ENCODE measurements around the gene CCDC47.
"Not testable (repeated sequence)": the region's sequence is repeated elsewhere in the genome, so short reads cannot be mapped to it uniquely, and the experiment has no call there.

The CCDC47 gene

GRCh38 chr17:63741408-63742173 is 31.8 kb downstream of the CCDC47 start, which contains the start of gene STRADA:
Gene STRADA (minus strand): TSS chr17:63741799. CDS start chr17:63728369, 13,430 bp downstream.
- intact Hi-C loops (cut with DNase I), result loop anchor here (1.0 to 5.0 kb wide), 2 partner anchors 33 to 39 kb away; partner anchors contain the start of genes DDX42 and LIMD2
- peak; percentile 96 to 100 (median 98) for DNase-seq

DNA sequence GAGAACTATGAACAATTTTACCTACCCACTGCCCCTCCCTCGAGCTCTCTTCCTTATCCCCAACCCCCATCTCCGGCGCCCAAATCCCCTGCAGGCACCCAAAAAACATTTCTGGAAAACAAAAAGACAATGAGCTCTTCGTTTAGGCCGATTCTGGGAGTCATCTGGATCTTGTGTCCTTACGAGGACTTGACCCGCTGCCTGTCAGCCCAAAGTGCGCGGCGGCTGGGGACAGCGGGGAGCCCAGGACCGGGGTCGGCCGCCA is 32.3 kb downstream of the CCDC47 start:
- intact Hi-C loops (cut with DNase I), result loop anchor here (5.0 kb wide), 1 partner anchor 39 kb away; the partner anchor contains the start of gene LIMD2
- no peak for DNase-seq

- no peak for DNase-seq
- intact Hi-C loops (cut with DNase I), result loop anchor here (5.0 kb wide), 1 partner anchor 38 kb away; the partner anchor contains the start of gene LIMD2
Observed at GRCh38 chr17:63740464-63741142, 32.8 kb downstream of the CCDC47 start.

DNA sequence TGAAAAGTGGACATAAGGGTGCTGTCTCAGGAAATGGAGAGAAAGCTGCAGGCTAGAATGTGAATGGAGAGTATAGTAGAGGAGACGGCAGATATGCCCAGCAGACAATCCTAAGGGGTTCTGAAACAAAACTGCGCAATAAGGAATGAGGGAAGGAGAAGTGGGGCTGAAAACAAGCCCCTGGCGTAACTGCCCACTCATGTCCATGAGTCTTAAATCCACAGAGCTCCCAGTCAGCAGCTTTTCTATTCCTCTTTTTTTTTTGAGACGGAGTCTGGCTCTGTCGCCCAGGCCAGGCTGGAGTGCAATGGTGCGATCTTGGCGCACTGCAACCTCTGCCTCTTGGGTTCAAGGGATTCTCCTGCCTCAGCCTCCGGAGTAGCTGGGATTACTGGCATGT is 37.7 kb downstream of the CCDC47 start:
- intact Hi-C loops (cut with DNase I), result no loop called here
- no peak for DNase-seq

- intact Hi-C loops (cut with DNase I), result no loop called here
- DNase-seq, result no peak
Observed at GRCh38 chr17:63722403-63722802, 51.0 kb downstream of the CCDC47 start.

GRCh38 chr17:63720194-63720593 is 53.2 kb downstream of the CCDC47 start:
- peak in 1 of 10 donors; percentile 16 for DNase-seq
- intact Hi-C loops (cut with DNase I), result not testable (repeated sequence)

GRCh38 chr17:63718988-63719387 is 54.4 kb downstream of the CCDC47 start:
- intact Hi-C loops (cut with DNase I), result no loop called here
- DNase-seq, result no peak

DNA sequence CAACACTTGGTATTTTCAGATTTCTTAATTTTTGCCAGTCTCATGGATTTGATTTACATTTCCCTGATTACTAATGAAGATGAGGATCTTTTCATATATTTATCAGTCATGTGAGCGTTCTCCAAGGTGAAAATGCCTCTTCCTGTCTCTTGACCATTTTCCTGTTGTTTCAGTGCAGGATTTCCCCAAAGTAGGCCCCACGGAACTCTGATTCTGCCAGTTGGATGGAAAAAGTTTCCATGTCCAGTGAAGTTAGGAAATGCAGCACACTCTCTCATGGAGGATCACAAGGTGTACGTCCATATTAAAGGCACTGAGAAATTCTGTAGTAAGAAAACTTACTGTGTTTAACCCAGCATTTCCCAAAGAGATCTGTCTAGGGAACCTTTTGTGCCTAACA is 57.0 kb downstream of the CCDC47 start:
- DNase-seq, result no peak
- intact Hi-C loops (cut with DNase I), result no loop called here

DNA sequence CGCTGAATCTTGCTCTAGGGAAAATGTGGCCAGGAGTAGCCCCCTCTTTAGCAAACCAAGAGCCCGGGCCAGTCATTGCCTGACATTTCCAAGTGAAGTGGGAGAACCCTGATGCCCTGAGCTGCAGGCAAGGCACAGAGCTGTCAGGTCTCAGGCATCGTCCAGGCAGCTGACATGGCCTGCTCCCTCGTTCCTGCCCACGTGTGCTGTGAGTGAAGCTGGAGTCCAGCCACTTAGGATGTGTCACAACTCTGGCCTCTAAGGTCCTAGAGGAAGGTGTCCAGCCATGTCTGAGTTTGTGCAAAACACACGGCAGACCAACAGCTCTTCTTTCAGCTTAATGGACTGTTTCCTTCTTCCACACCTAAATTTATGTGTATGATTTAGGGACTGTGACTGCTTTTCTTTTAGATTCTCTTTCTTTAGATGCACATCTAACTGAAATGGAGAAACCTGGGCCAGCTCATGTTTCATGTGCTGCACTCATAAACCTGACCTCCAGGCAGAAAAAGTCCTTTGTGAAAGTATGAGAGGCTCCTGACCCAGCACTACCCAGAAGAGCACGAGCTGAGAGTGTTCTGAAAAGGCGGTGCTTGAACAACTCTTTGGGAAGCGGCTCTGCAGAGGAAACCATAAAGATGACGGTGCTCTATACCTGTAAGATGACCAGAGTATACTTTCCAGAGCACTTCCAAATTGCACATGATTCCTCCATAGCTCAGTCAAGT is 58.7 kb downstream of the CCDC47 start:
- DNase-seq, result peak in 2 of 10 donors; percentile 48 to 53
- intact Hi-C loops (cut with DNase I), result no loop called here

DNA sequence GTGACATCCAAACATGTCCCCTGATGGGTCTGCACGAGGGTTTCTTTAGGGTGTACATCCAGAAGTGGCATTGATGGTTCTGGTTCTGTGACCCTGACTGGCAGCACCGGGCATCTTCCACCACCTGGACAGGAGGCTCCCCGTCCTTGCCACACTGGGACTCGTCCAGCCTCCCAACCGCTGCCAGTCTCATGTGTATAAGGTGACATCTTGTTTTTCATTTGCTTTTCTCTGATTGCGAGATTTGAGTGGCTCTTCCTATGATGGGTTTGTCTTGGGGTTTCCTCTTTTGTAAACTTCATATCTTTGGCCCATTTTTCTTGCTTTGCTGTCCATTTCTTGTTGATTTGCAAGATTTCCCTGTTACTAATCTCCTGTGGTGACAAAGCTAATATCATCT is 64.3 kb downstream of the CCDC47 start:
- peak in 2 of 10 donors; percentile 68 to 77 for DNase-seq
- intact Hi-C loops (cut with DNase I), result no loop called here

GRCh38 chr17:63707151-63707550 is 66.2 kb downstream of the CCDC47 start:
- DNase-seq, result peak in 1 of 10 donors; percentile 62
- intact Hi-C loops (cut with DNase I), result no loop called here

GRCh38 chr17:63706336-63707082 is 66.9 kb downstream of the CCDC47 start:
- intact Hi-C loops (cut with DNase I), result no loop called here
- peak in 1 of 10 donors; percentile 57 for DNase-seq

GRCh38 chr17:63705657-63706056 is 67.7 kb downstream of the CCDC47 start:
- peak in 1 of 10 donors; percentile 71 for DNase-seq
- intact Hi-C loops (cut with DNase I), result no loop called here

- intact Hi-C loops (cut with DNase I), result loop anchor here (5.0 kb wide), 1 partner anchor 37 kb away; the partner anchor contains the start of gene STRADA
- peak in 1 of 10 donors; percentile 27 for DNase-seq
Observed at GRCh38 chr17:63704836-63705235, 68.6 kb downstream of the CCDC47 start.

DNA sequence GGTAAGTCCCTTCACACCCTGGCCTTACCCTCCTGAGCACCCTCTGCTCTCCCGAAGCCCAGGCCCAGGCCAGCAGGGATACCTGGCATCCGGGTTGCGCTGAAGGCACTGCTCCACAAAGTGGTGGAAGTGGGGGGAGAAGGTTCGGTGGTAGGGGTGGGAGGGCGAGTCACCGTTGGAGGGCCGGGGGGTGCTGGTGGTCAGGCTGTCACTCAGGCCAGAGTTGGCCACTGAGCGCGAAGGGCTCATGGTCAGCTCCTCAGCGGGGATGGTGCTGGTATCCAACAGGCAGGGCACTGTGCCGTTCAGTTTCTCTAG is 69.2 kb downstream of the CCDC47 start:
- DNase-seq, result peak in 2 of 10 donors; percentile 49 to 62
- intact Hi-C loops (cut with DNase I), result loop anchor here (5.0 kb wide), 1 partner anchor 38 kb away; the partner anchor contains the start of gene STRADA

DNA sequence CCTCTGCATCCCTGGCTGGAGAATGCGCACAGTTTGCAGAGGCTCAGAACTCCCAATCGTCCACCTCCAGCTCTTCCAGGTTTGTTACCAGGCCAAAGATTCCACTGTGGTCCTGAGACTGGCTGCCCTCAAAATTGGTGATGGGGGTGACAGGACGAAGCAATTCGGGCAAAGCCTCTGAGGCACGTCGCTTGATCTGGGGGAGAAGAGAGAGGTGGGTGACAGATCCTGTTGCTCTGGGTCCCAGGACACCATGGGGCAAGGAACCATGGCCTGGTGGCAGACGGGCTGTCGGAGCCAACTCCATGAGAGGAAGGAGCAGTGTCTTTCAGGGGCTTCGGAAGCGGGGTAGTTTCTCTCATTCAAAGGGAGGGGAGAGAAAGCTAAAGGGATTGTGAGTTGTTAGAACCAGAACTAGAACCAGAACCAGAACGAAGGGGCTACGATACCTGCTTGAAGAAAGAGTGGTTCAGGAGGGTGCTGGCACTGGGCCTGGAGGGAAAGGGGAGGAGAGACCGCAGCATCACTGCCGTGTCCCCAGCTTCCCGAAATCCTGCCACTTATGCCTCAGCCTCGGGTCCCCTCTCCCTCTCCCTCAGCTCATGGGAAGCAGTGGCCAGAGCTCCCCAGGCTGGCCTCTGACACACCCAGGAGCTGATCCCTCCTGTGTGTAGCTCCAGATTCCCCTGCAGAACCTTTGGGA is 69.7 kb downstream of the CCDC47 start:
- DNase-seq, result peak in 2 of 10 donors; percentile 57 to 69
- intact Hi-C loops (cut with DNase I), result loop anchor here (5.0 kb wide), 1 partner anchor 39 kb away; the partner anchor contains the start of gene STRADA

- no peak for DNase-seq
- intact Hi-C loops (cut with DNase I), result loop anchor here (5.0 kb wide), 1 partner anchor 39 kb away; the partner anchor contains the start of gene STRADA
Observed at GRCh38 chr17:63703029-63703428, 70.4 kb downstream of the CCDC47 start.

DNA sequence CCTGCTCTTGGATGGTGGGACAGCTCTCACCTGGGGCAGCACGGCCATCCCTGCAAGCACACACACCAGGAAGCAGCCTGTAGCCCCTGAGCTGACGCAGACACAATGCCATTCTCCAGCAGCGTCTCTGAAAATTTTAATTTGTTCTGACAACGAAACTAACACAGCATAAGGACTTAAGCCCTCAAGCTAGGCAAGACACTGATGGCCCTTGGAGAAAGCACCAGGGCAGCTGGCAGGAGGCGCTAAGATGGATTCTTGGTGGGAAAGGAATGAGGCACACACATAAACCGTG is 70.7 kb downstream of the CCDC47 start:
- peak in 1 of 10 donors; percentile 56 for DNase-seq
- intact Hi-C loops (cut with DNase I), result loop anchor here (5.0 kb wide), 1 partner anchor 40 kb away; the partner anchor contains the start of gene STRADA

- peak in 2 of 10 donors; percentile 83 to 86 for DNase-seq
- intact Hi-C loops (cut with DNase I), result loop anchor here (5.0 kb wide), 1 partner anchor 40 kb away; the partner anchor contains the start of gene STRADA
Observed at GRCh38 chr17:63701868-63702720, 71.3 kb downstream of the CCDC47 start.
